ENCODE data around the gene IFT80. TPM values are rescaled to one million over a fixed set of nuclear protein-coding genes. Genes with fewer than 3 reads are reported as not detected.

Gene IFT80
- total and polyA plus RNA-seq, 9 of the 15 experiments (the other 6 are each of a cell fraction or from before 2014, with no cell fraction given) = 6.7 to 21.1 (median 16.4) TPM

GRCh38 chr3:160398820-160399124 is 253 bp downstream of the IFT80 start:
- TSS peak; percentile 65 for BruUV-seq (replicated peaks)
- FAIRE-seq (no peak), DNase-seq (ENCODE audit: extremely low read depth in 1 of 4, low spot score in 3 of 4) (no peak), ATAC-seq (no peak; the same call in 2 of the 3 replicates)
- peak overlapping the region; percentile 96 for H2AFZ ChIP-seq (ENCODE audit: low read depth, low read length)
- no peaks in the 10 kb centered on the region for H3K27me3 ChIP-seq (ENCODE audit: control insufficient read depth in 2 of 2, insufficient read depth in 2 of 2, low read length in 2 of 2)
- POLR2A ChIA-PET = interaction anchor here (0.6 to 2.8 kb wide), 2 partner anchors 11 to 129 kb away, joined by 3 to 38 read pairs; no protein-coding TSS in a partner anchor
- intact Hi-C loops (cut with micrococcal nuclease) (no loop called here), in situ Hi-C loops (cut with MboI) (no loop called here)
- no peak overlapping the region; the same call in 1 of the 3 replicates for H3K27ac ChIP-seq (ENCODE audit: extremely low read depth, low read depth, low read length)
- no peaks in the 10 kb centered on the region for H3K9me1 ChIP-seq (ENCODE audit: control insufficient read depth, insufficient read depth, low read length)
- CTCF ChIA-PET (ENCODE audit: low intra/inter-chr PET ratio) = no interaction called here
- H3K36me3 ChIP-seq (ENCODE audit: control insufficient read depth, insufficient read depth, low read length) = peaks cover 30% of the 10 kb centered on the region
- H3K79me2 ChIP-seq (ENCODE audit: control insufficient read depth, insufficient read depth, low read length) = peaks cover 79% of the 10 kb centered on the region
- H3K4me2 ChIP-seq (ENCODE audit: insufficient read depth, low read length) = peak overlapping the region; percentile 95
- no peaks in the 10 kb centered on the region for H3K9me3 ChIP-seq (replicated peaks; ENCODE audit: control insufficient read depth, insufficient read depth, low read depth, low read length)
- peaks cover 10 to 16% of the 10 kb centered on the region in 2 experiments for H3K4me1 ChIP-seq (replicated peaks in 1 of 2; ENCODE audit: control insufficient read depth in 2 of 2, insufficient read depth in 2 of 2, low read length in 2 of 2)
- peak overlapping the region; percentile 71 for H3K4me3 ChIP-seq
- H4K20me1 ChIP-seq (replicated peaks; ENCODE audit: control insufficient read depth, insufficient read depth, low read length) = peaks cover 30% of the 10 kb centered on the region
- H3K9ac ChIP-seq (ENCODE audit: insufficient read depth in 1 of 2, low read depth in 2 of 2, low read length in 2 of 2) = peak overlapping the region; percentile 98 to 100; a peak in 3 of 4 replicates
- TF ChIP-seq HDAC2 (IDR thresholded peaks at IDR 0.05) = peak; percentile 92
- TF ChIP-seq LCOR (CRISPR knock-in tag; IDR thresholded peaks at IDR 0.05) = 0 out of 2 replicates have a peak, but pooled peaks have one; percentile 52
- TF ChIP-seq AFF1 (IDR thresholded peaks at IDR 0.05; ENCODE audit: low read depth in 1 of 2, partially characterized antibody in 2 of 2) = no peak
- TF ChIP-seq HNRNPK (IDR thresholded peaks at IDR 0.05; ENCODE audit: low read depth, low read length, poor library complexity, severe bottlenecking) = no peak
- no peak for TF ChIP-seq ZNF140 (CRISPR knock-in tag; IDR thresholded peaks at IDR 0.05)
- peak; percentile 47 for TF ChIP-seq PRDM10 (IDR thresholded peaks at IDR 0.05; ENCODE audit: partially characterized antibody)
- TF ChIP-seq KDM1A (IDR thresholded peaks at IDR 0.05) = peak; percentile 76 to 85
- 0 out of 2 replicates have a peak, but pooled peaks have one; percentile 55 for TF ChIP-seq ZEB2 (IDR thresholded peaks at IDR 0.05)
- TF ChIP-seq HDAC1 (IDR thresholded peaks at IDR 0.05) = peak in 1 of 2 experiments; percentile 75; a peak in 2 of 4 replicates
- 0% methylated on average over 9 of the region's 9 CpGs for WGBS (ENCODE audit: insufficient coverage, low coverage, missing lambda C conversion rate)

All from K562 (cell line).